HG02885 (cell line): Measurements from ENCODE around the gene RNF141.

Experiments
- ATAC-seq: cut with Tn5 transposase; IDR thresholded peaks from one replicate; pipeline ENCODE4 v1.9.1; 2021; ENCODE audit warnings: mild to moderate bottlenecking; ENCODE audit not compliant: unreplicated experiment, poor library complexity

The RNF141 gene

DNA sequence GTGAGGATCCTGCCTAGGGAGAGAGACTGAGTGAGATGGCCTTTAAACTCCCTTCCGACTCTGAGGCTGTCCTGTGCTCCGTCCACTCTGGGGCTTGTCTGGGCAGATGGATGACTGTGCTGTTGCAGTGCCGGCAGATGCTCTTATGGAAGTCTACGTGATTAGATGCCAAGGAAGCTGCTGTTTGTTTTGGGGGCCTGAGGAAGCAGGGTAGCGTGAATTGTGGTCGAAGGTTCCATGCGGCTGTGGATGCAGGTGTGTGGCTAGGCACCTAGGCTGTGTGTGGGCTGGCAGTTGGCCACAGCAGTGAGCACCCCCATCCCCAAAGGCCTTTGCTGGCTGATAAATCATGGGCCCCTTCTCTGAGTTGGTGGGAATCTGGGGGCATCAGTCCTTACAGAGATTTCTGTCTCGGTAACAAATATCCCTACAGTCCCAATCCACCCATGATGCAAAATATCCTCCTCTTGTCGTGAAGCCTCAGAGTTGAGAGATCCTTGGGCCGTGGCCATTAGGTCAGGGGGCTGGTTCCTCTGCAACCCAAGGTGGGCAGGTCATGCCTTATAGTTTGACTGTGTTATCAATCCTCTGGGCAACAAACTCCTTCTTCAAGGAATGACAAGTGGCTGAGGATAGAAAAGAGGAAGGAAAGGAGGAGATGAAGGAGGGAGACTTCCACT lies 54.7 kb downstream of the RNF141 start:
- ATAC-seq = no peak

GRCh38 chr11:10485646-10486045 lies 55.3 kb downstream of the RNF141 start:
- no peak for ATAC-seq

DNA sequence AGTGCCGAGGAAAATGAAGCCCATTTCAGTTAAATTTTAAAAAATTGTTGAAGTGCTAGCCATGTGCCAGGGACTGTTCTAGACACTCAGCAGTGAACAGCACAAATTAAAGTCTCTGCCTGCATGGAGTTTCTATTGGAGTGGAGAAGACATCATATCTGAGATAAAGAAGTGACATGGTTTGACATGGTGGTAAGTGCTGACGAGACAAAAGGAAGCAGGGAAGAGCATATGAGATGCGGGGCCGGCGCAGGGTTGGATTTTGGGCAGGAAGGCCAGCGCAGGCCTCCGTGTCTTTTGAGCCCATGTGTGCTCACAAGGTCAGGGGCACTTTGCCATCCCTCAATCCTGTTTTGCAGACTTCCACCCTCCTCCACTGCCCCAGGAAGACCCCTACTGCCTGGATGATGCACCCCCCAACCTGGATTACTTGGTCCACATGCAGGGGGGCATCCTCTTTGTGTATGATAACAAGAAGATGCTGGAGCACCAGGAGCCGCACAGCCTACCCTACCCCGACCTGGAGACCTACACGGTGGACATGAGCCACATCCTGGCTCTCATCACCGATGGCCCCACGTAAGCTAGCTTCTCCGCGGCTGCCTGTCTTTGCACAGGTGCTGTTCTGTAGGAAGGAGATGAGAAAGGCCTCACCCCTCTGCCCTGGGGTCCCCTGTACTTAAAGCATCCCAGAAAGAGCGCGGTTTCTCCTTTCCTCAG lies 56.4 kb downstream of the RNF141 start:
- ATAC-seq = no peak

GRCh38 chr11:10483584-10483983 lies 57.4 kb downstream of the RNF141 start:
- ATAC-seq = no peak

DNA sequence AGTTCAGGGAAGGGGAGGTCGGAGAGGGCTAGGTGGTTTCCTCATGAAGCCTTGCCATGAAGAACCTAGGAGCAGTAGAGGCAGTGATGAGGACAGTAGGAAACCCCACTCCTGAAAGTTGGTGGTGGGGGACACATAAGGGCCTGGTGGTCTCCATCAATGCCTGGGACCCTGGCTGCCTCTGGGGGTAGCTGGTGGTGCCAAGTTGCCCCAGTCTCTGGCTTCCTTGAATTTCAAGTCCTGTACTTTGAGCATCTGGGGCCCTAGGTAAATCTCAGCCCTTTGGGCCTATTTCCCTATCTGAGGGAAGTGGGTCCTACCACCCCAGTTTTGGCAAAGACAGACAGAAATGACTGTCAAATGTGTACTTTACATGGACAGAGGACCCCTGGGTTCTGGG lies 57.8 kb downstream of the RNF141 start:
- no peak for ATAC-seq

GRCh38 chr11:10481560-10482349 lies 59.2 kb downstream of the RNF141 start:
- no peak for ATAC-seq

GRCh38 chr11:10480760-10481159 lies 60.2 kb downstream of the RNF141 start:
- no peak for ATAC-seq

DNA sequence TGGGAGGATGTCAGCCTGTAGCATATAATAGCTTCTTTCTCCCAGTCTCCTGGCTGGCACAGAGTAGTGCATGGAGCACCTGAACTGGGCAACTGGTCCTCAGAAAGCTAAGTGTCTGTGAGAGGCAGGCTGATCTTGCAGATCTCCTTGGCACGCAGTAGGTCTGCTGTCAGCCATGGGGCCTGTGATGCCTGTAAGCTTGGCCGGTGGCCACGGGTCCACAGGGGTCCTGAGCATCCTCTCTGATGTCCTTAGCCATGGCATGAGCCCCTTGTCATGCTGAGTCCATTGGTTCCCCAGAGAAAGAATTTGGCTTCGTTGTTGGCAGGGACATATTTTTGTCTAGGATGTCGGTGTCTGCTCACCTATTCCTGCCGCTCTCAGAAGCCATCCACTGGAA lies 61.0 kb downstream of the RNF141 start:
- no peak for ATAC-seq

DNA sequence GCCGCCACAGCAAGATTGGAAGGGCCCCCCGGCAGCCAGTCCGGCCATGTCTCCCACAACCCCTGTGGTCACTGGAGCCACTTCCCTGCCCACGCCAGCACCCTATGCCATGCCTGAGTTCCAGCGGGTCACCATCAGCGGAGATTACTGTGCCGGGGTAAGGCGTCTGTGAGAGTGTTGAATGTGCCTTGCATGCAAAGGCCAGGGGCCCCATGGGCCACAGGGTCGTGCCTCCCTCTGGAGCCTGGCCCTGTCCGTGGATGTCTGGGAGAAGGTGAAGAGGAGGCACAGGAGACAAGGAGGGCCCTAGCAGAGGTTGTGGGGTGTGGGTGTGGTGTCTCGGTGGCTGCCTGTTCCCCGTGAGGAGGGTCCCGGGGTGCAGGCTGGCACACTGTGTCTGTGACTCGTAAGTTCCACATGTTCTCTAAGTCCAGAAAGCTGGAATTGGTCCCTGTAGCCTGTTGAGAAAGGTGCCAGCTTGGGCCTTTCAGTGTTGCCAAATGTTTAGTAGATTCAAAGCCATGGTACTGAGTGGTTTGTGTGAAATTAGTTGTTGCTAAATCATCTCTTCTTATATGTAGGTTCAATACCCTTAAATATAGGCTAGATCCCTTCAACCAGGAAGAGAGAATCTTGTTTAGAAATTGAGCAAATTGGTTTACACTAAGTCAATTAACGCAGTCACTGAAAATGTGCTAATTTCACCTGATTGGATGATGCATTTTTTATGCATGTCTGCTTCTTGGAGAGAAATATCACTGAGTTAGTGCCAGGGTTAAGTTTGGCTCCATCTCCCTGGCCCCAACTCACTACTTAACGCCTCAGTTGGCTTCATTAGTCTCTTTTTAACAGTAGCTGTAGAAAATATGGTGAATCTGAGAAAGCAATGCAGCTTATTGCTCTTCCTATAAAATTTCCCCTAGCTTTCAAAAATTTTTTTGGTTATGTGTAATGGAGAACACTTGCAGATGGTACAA lies 62.1 kb downstream of the RNF141 start:
- ATAC-seq = no peak

- no peak for ATAC-seq
Measured at GRCh38 chr11:10478066-10478465, 62.9 kb downstream of the RNF141 start.

DNA sequence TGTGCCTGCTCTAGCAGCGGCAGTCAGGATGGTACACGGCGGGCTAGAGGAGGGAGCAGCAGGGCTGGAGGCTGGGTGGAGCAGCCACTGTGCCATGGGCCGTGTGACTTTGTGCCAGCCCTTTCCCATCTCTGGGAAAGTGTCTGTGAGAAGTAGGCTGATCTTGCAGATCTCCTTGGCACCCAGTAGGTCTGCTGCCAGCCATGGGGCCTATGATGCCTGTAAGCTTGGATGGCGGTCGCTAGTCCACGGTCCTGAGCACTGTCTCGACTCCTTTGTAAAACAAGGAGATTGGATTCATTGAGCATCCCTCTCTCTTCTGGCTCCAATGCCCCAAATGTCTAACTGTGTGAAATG lies 63.3 kb downstream of the RNF141 start:
- no peak for ATAC-seq

DNA sequence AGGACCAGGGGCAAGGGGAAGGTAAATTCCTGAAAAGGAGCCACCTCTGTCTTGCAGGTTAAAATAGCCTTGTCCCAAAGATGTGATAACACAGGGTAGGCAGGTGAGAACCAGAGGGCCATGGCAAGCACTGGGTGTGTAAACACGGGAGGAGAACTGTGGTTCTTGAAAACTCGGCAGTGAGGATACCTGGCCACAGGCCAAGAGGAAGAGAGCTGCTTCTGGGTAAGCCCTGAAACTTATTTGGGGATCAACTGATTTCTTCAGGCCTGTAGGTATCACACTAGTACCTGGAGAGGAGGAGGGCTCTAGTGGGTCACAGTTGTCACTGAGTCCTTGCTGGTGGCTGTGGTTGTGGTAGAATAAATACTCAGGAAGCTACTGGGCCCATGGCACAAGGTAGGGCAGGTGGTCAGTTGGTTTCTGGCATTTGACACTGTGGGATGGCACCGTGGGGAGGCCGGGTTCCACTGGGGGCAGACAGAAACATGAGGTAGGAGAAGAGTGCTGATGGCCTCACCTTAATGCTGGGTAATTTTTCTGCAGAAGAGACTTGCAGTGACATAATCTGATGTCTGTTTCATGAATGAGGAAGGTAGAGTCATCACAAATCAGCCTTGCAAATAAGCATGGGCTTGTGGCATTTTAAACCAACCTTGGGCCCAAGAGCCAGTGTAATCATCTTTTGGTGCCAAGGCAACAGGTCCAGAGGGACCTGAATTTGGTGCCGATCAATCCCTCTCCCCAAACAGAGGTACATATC lies 63.9 kb downstream of the RNF141 start:
- ATAC-seq = no peak

DNA sequence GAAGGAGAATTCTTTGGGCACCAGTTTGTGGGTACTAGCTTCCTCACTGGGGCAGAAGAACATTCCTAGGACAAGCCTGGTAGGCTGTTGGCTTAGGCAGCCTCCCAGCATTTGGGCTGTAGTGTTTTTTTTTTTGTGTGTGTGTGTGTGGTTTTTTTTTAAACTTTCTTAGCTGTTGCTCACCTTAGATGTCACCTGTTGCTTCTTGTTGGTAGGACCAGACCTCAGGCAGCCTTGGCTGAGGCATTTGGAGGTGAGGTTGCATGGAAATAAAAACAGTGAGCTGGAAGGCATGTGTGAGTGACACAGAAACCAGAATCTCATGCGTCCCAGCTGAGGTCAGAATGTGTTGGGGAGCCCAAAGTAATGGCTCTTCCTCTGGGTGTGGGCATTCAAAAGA lies 64.6 kb downstream of the RNF141 start:
- ATAC-seq = no peak

DNA sequence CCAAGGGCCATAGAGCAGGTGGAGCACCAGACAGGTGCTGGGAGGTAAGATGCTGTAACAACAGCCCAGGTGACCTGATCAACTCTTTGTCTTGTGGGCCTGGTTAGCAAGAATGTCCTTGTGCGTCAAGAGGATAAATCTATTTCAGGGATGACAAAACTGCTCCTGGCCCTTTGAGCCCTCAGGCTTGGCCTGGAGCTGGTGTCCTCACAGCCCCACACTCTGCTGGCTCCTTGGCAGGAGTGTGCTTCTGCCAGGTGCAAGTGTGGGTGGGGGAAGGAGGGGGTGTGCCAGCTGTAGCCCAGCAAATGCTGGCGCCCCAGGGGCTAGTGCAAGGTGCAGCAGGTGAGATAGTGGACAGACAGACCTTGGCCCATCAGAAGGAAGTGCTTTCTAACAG lies 66.4 kb downstream of the RNF141 start:
- no peak for ATAC-seq

DNA sequence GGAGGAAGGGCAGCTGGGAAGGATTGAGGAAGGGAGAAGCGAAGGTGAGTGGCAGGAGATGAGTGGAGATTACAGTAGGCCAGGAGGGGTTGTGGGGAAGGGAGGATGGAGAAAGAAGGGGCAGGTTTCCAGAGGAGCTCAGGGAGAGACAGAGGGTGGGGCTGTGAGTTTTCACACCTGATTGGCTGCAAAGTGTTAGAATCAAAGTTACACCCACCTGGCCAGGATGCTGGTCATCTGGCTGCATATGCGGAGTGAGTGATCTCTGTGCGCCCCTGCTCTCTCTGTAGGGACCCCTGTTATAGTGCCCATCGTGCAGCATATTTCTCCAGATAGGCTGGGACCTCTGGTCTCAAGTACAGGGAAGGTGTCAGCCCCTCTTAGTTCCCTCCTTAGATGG lies 67.6 kb downstream of the RNF141 start:
- no peak for ATAC-seq

DNA sequence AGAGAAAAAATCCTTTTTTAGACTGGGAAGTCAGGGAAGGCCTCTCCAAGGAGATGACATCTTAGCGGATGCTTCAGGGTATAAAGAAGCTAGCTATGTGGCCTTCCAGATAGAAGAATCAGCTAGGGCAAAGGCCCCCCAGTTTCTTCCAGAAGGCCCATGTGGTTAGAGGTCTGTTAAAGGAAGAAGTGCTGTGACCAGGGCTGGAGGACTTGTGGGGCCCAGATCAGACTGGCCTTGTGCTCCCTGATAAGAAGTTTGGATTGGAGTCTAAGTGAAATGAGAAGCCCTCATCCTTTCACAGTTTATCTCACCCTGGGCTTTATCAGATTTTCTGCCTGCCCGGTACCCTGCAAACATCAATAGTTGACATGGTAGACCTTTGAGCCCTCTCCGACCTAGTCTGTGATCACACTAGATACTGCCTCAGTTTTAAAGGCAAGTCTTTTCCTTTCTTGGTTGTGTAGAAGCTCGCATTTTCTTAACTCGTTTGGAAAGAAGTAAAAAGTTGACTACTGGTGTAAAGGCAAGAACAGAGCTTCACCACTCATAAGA lies 78.2 kb downstream of the RNF141 start:
- no peak for ATAC-seq
